Peyer's patch (tissue), 4 donors: ENCODE results near the gene CAP1.

ENCODE experiments used
- POLR2A ChIP-seq, 2 donors: fragments of 450-650 bp; IDR thresholded peaks; one replicate each; pipeline ENCODE4 v1.5.1; 2017; ENCODE audit warnings: antibody characterized with exemption in 2 of 2, mild to moderate bottlenecking in 2 of 2, moderate library complexity in 2 of 2
- TF ChIP-seq, protein P1 (sequence below), 6 experiments: fragments of 450-650 bp in 4 of 6; fragments of 200-600 bp in 2 of 6; sonication (generic) in 1 of 6; IDR thresholded peaks; one replicate each; pipeline ENCODE4 v1.5.1; 2017 to 2019; ENCODE audit warnings: antibody characterized with exemption in 6 of 6, mild to moderate bottlenecking in 3 of 6, moderate library complexity in 1 of 6

DNA sequence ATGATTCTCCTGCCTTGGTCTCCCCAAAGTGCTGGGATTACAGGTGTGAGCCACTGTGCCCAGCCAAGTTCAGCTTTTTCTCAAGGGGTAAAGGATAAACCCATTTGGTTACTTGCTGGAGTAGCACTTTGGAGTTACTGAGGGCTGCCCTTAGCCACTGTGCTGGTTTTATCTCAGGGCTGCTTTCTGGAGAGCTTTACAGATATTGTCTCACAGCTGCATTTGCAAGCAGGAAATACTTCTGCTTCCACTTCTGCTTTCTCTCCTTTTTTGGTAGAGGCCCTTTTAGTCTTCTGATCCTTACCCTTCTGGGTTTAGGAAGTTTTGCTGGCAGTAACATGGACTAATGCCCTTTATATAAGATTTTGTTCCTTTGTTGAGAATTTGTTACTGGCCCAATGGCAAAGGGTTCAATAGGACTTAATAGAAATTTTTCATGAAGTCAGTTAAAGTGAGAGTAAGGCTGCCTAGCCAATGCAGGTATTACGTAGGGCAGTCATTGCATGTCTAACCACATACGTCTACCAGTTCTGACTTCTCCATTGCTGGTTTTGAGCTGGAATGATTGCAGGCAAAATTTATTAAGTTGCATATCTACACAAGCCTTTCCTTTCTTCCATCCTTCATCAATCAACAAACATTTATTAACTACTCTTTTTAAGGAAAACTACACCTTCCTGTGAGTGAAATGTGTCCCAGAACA is 24.4 kb downstream of the CAP1 start:
- TF ChIP-seq POLR2A (IDR thresholded peaks at IDR 0.05), result no peak
- TF ChIP-seq, protein P1, sequence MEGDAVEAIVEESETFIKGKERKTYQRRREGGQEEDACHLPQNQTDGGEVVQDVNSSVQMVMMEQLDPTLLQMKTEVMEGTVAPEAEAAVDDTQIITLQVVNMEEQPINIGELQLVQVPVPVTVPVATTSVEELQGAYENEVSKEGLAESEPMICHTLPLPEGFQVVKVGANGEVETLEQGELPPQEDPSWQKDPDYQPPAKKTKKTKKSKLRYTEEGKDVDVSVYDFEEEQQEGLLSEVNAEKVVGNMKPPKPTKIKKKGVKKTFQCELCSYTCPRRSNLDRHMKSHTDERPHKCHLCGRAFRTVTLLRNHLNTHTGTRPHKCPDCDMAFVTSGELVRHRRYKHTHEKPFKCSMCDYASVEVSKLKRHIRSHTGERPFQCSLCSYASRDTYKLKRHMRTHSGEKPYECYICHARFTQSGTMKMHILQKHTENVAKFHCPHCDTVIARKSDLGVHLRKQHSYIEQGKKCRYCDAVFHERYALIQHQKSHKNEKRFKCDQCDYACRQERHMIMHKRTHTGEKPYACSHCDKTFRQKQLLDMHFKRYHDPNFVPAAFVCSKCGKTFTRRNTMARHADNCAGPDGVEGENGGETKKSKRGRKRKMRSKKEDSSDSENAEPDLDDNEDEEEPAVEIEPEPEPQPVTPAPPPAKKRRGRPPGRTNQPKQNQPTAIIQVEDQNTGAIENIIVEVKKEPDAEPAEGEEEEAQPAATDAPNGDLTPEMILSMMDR (IDR thresholded peaks at IDR 0.05), result no peak
